Measurements from ENCODE around the gene ALPL.

GRCh38 chr1:21610027-21610426 lies 100.8 kb downstream of the ALPL start:
- TF ChIP-seq CTCF (IDR thresholded peaks at IDR 0.05; ENCODE audit: insufficient read depth, low read length, poor library complexity, severe bottlenecking) (no peak), EZH2phosphoT487 (conservative IDR thresholded peaks at IDR 0.05; ENCODE audit: low read length) (no peak)
